Hematopoietic multipotent progenitor cell (in vitro differentiated cells): ENCODE results near the gene PLCB2. TPM values are rescaled to one million over a fixed set of nuclear protein-coding genes. Genes with fewer than 3 reads are reported as not detected.

Experiments used
- DNase-seq, 3 donors: peaks; one replicate each; pipeline ENCODE4 v3.0.0-alpha.2; 2011 to 2015; ENCODE audit warnings: low read depth in 2 of 3, low spot score in 2 of 3
- total RNA-seq: library from RNA; depleted of rRNA; stranded (reverse); fragments of >200 nt; gene quantifications from one replicate; pipeline ENCODE4 v1.2.3, GENCODE V29; 2012

The PLCB2 gene
- total RNA-seq, 1 donor: 123 TPM

DNA sequence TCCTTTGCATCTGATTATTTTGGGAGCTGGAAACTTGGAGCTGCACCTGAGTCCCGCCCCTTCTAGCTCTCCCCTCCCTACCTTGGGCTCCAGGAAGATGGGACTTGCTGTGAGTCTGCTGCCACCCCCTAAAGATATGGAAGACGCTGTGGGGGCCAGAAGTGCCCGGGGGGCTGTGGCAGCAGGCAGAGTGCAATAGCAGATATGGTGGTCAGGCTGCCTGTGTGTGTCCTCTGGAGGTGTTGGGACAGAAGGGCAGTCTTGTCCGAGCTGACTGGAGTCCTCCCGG is 68.4 kb downstream of the PLCB2 start:
- no peak for DNase-seq

GRCh38 chr15:40238532-40239403 is 69.0 kb downstream of the PLCB2 start, which contains the start of gene PAK6:
TSS of gene PAK6 (plus strand) at chr15:40239063. CDS start at chr15:40264786, 25,723 bp downstream.
- peak in 2 of 3 donors; percentile 54 to 65 for DNase-seq

Other genes with a start within 250 kb of the PLCB2 start
- 25.3 TPM for gene BMF, start 199.1 kb downstream of the PLCB2 start, total RNA-seq
- gene BUB1B, start 146.9 kb downstream of the PLCB2 start, total RNA-seq: 3.0 TPM
- gene PAK6, start 68.9 kb downstream of the PLCB2 start, total RNA-seq: 1.3 TPM
- 1.1 TPM for gene ANKRD63, start 24.9 kb downstream of the PLCB2 start, total RNA-seq
- gene INAFM2, start 15.8 kb upstream of the PLCB2 start, total RNA-seq: 30.2 TPM
- gene CCDC9B, start 33.0 kb upstream of the PLCB2 start, total RNA-seq: 4.6 TPM
- not detected for gene PHGR1, start 43.1 kb upstream of the PLCB2 start, total RNA-seq
- 0.54 TPM for gene DISP2, start 50.3 kb upstream of the PLCB2 start, total RNA-seq
- 4.3 TPM for gene KNSTRN, start 74.8 kb upstream of the PLCB2 start, total RNA-seq
- 60.1 TPM for gene IVD, start 97.9 kb upstream of the PLCB2 start, total RNA-seq
- 26.9 TPM for gene BAHD1, start 133.0 kb upstream of the PLCB2 start, total RNA-seq
- gene CHST14, start 163.0 kb upstream of the PLCB2 start, total RNA-seq: 18.0 TPM